ENCODE measurements around the gene BGLAP.

The BGLAP gene

GRCh38 chr1:156266051-156266450 lies 24.1 kb downstream of the BGLAP start:
- TF ChIP-seq GLIS3 (CRISPR knock-in tag; IDR thresholded peaks at IDR 0.05): no peak
- TF ChIP-seq CREB5 (CRISPR knock-in tag; IDR thresholded peaks at IDR 0.05; ENCODE audit: low read depth): no peak
- TF ChIP-seq ZNF70 (CRISPR knock-in tag; IDR thresholded peaks at IDR 0.05): no peak
- no peak for TF ChIP-seq TOX (CRISPR knock-in tag; IDR thresholded peaks at IDR 0.05; ENCODE audit: borderline replicate concordance)
- no peak for TF ChIP-seq ZFP3 (CRISPR knock-in tag; IDR thresholded peaks at IDR 0.05)
- TF ChIP-seq PATZ1 (CRISPR knock-in tag; IDR thresholded peaks at IDR 0.05; ENCODE audit: borderline replicate concordance): no peak
- no peak for ATAC-seq

- TF ChIP-seq TSHZ2 (CRISPR knock-in tag; IDR thresholded peaks at IDR 0.05) (no peak), ZFP3 (CRISPR knock-in tag; IDR thresholded peaks at IDR 0.05) (no peak), TOX (CRISPR knock-in tag; IDR thresholded peaks at IDR 0.05; ENCODE audit: borderline replicate concordance) (no peak), ARNTL (CRISPR knock-in tag; IDR thresholded peaks at IDR 0.05; ENCODE audit: borderline replicate concordance, low read depth) (no peak), ISL1 (CRISPR knock-in tag; IDR thresholded peaks at IDR 0.05) (no peak), PPARA (CRISPR knock-in tag; IDR thresholded peaks at IDR 0.05; ENCODE audit: borderline replicate concordance) (no peak), SNAI2 (CRISPR knock-in tag; IDR thresholded peaks at IDR 0.05) (no peak), ZNF70 (CRISPR knock-in tag; IDR thresholded peaks at IDR 0.05) (no peak), PATZ1 (CRISPR knock-in tag; IDR thresholded peaks at IDR 0.05; ENCODE audit: borderline replicate concordance) (no peak), TCF4 (CRISPR knock-in tag; IDR thresholded peaks at IDR 0.05; ENCODE audit: borderline replicate concordance) (no peak), CREB5 (CRISPR knock-in tag; IDR thresholded peaks at IDR 0.05; ENCODE audit: low read depth) (no peak), BACH2 (CRISPR knock-in tag; IDR thresholded peaks at IDR 0.05; ENCODE audit: borderline replicate concordance) (no peak), OSR1 (CRISPR knock-in tag; IDR thresholded peaks at IDR 0.05) (no peak), ZNF8 (CRISPR knock-in tag; IDR thresholded peaks at IDR 0.05) (no peak)
- TF ChIP-seq, protein P1, sequence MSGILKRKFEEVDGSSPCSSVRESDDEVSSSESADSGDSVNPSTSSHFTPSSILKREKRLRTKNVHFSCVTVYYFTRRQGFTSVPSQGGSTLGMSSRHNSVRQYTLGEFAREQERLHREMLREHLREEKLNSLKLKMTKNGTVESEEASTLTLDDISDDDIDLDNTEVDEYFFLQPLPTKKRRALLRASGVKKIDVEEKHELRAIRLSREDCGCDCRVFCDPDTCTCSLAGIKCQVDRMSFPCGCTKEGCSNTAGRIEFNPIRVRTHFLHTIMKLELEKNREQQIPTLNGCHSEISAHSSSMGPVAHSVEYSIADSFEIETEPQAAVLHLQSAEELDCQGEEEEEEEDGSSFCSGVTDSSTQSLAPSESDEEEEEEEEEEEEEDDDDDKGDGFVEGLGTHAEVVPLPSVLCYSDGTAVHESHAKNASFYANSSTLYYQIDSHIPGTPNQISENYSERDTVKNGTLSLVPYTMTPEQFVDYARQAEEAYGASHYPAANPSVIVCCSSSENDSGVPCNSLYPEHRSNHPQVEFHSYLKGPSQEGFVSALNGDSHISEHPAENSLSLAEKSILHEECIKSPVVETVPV (CRISPR knock-in tag; IDR thresholded peaks at IDR 0.05): no peak
- ATAC-seq: peak; percentile 48
Measured at GRCh38 chr1:156268336-156268735, 26.4 kb downstream of the BGLAP start.

- no peak for ATAC-seq
- TF ChIP-seq ARNTL (CRISPR knock-in tag; IDR thresholded peaks at IDR 0.05; ENCODE audit: borderline replicate concordance, low read depth) (no peak), ZNF8 (CRISPR knock-in tag; IDR thresholded peaks at IDR 0.05) (no peak), PPARA (CRISPR knock-in tag; IDR thresholded peaks at IDR 0.05; ENCODE audit: borderline replicate concordance) (no peak), ISL1 (CRISPR knock-in tag; IDR thresholded peaks at IDR 0.05) (no peak), PATZ1 (CRISPR knock-in tag; IDR thresholded peaks at IDR 0.05; ENCODE audit: borderline replicate concordance) (no peak), SNAI2 (CRISPR knock-in tag; IDR thresholded peaks at IDR 0.05) (no peak), ZNF70 (CRISPR knock-in tag; IDR thresholded peaks at IDR 0.05) (no peak), TSHZ2 (CRISPR knock-in tag; IDR thresholded peaks at IDR 0.05) (no peak), ZFP3 (CRISPR knock-in tag; IDR thresholded peaks at IDR 0.05) (no peak)
- TF ChIP-seq, protein P2, sequence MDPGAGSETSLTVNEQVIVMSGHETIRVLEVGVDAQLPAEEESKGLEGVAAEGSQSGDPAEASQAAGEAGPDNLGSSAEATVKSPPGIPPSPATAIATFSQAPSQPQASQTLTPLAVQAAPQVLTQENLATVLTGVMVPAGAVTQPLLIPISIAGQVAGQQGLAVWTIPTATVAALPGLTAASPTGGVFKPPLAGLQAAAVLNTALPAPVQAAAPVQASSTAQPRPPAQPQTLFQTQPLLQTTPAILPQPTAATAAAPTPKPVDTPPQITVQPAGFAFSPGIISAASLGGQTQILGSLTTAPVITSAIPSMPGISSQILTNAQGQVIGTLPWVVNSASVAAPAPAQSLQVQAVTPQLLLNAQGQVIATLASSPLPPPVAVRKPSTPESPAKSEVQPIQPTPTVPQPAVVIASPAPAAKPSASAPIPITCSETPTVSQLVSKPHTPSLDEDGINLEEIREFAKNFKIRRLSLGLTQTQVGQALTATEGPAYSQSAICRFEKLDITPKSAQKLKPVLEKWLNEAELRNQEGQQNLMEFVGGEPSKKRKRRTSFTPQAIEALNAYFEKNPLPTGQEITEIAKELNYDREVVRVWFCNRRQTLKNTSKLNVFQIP (CRISPR knock-in tag; IDR thresholded peaks at IDR 0.05; ENCODE audit: borderline replicate concordance, low read depth): no peak
Measured at GRCh38 chr1:156270314-156270713, 28.3 kb downstream of the BGLAP start.

Data from SK-N-SH treated with all-trans-retinoic acid at 6 μM for 48 hours (cell line).